ENCODE measurements around the gene TMEM272.
"Not testable (repeated sequence)": the region's sequence is repeated elsewhere in the genome, so short reads cannot be mapped to it uniquely, and the experiment has no call there.

Gene TMEM272

DNA sequence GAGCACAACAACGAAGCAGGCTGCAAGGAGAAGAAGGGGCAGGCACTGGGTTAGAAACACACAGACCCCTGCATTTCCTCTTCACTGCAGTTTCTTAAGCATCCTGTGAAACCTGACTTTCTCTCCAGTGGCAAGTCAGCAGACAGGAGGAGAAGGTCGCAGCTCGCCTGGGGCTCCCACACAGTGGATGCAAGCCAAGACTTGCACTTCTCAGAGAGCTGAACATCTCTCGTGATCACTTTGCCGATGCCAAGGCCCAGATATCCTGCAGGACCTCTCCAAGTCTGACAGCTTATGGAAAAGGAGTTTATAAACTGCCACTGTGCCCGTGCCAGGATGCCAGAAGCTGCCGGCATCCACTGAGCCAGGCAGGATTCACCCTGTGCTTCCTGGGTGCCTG is 18.4 kb downstream of the TMEM272 start:
- no peak for DNase-seq (ENCODE audit: extremely low read depth in 1 of 2, low read depth in 1 of 2)

DNA sequence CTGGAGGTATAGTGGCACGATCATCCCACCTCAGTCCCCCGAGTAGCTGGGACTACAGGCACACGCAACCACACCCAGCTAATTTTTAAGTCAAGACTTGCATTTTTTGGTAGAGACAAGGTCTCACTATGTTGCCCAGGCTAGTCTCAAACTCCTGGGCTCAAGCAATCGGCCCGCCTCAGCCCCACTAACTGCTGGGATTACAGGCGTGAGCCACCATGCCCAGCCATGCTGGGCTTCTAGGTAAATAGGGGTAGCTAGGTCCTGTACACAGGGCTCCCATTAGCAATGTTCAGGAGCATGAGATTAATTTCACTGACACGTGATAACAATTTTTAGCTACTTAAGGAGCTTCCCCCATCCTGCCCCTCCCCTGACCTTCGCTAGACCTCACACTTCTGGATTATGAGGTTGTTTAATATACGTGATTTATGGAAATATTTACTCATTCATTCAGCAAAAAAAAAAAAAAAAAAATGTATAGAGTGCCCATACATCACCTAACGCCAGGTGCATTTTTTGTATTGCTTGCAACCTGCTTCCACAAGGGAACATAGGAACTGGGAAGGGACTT is 19.2 kb downstream of the TMEM272 start:
- no peak for DNase-seq (ENCODE audit: extremely low read depth in 1 of 2, low read depth in 1 of 2)

DNA sequence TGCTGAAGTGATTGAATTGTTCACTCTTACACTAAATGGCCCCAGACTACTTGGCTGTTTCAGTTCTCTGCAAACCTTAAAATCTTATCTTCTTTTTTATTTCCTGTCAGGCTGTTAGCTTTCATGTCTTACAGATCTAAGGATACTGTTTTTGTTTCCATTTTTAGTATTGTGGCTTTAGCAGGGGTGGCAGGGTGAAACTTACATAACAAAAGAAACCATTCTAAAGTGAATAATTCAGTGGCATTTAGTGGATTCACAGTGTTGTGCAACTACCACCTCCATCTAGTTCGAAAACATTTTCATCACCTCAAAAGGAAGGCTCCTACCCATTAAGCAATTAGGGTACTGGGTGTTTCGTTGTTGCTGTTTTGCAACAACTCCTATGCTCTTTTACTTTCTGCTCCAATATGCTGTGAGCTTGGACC is 19.8 kb downstream of the TMEM272 start:
- DNase-seq (ENCODE audit: extremely low read depth in 1 of 2, low read depth in 1 of 2) = no peak

DNA sequence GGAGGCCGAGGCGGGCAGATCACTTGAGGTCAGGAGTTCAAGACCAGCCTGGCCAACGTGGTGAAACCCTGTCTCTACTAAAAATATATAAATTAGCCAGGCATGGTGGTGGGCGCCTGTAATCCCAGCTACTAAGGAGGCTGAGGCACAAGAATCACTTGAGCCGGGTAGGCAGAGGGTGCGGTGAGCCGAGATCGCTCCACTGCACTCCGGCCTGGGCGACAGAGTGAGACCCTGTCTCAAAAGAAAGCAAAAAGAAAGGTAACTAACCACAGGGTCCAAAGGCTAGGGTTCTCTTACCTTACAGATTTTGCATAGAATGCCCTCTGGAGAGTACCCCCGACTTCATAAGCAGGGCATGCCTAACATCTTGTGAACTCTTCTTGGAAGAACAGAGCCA is 20.3 kb downstream of the TMEM272 start:
- not testable (repeated sequence) for DNase-seq (ENCODE audit: extremely low read depth in 1 of 2, low read depth in 1 of 2)

DNA sequence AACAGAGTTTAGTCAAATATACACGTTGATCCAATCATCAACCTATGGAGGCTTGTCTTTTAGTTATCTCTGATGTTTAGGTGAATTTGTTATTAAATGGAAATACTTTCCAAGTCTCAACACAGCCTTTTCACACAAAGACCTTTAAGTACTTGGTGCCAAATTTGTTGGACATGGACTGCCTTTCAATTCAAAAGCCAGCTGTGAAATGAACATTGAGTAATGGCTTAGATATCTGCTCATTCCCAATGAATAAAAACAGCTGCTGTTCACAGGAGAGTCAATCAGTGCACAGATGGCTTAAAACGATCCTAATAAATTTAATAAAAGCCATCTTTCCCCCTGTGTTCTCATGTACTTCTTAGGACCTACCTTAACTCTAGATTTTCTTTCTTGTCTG is 21.1 kb downstream of the TMEM272 start:
- no peak for DNase-seq (ENCODE audit: extremely low read depth in 1 of 2, low read depth in 1 of 2)

DNA sequence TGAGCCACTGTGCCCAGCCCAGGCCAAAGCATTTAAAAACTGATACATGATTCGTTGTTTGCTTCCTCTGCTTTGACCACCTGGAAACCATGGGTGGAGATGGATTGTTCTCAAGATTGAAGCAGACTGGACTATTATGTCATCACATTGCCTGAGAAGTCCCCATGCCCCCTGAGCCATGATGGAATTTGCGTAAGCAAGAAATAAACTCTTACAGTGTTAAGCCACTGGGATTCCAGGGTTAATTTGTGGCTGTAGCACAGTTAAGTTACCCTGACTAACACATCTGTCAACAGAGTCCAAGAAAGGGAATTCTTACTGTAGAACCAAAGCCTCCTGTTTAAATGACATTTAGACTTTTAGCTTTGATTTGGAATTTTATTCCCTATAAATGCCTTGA is 21.6 kb downstream of the TMEM272 start:
- no peak for DNase-seq (ENCODE audit: extremely low read depth in 1 of 2, low read depth in 1 of 2)

DNA sequence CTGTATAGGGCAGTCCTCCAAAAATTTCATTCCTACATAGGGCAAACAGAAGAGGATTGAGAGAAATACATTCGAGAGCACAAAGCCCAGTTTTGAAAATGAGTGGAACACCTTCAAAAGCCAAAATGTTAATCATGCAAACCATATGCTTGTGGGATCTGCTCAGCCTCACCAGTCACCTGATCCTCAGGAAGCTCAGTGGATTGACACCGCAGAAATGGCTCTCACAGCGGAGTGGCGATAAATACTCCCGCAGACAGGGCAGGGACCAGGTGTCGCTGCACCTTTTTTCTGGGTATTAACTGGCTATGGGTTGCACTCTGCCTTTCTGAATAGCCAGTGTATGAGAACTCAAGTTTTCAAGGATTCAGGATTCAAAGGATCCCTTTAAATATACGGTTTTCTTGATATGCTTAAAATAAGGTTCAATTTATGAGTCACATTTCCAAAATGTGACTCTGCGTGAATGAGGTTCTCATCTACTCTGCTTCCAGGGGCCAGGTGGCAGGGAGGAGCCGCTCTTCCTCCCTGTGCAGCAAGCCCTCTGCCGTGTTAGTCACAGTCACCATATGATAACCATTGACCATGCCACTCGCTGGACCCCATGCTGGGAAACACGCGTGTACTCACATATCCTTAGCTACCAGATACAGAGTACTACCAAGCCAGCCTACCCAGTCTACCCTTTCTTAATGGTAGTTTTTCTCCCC is 22.7 kb downstream of the TMEM272 start:
- no peak for DNase-seq (ENCODE audit: extremely low read depth in 1 of 2, low read depth in 1 of 2)

DNA sequence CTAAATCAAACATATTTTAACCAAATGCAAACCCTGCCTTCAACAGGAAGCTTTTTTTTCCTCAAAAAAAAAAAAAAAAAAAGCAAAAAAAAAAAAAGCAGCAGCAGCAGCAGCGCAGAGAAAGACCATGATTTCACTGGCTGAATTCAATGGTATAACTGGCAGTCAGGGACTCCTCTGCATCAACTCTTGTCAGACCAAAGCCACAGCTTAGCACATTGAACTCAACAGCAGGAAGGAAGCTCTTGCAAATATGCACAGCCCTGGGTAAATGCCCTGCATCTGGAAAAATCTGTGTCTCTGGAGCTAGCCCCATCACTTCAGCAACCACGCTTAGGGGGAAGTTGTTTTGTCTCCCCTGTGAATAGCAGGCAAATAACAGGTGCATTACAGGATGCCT is 23.4 kb downstream of the TMEM272 start:
- DNase-seq (ENCODE audit: extremely low read depth in 1 of 2, low read depth in 1 of 2) = no peak

DNA sequence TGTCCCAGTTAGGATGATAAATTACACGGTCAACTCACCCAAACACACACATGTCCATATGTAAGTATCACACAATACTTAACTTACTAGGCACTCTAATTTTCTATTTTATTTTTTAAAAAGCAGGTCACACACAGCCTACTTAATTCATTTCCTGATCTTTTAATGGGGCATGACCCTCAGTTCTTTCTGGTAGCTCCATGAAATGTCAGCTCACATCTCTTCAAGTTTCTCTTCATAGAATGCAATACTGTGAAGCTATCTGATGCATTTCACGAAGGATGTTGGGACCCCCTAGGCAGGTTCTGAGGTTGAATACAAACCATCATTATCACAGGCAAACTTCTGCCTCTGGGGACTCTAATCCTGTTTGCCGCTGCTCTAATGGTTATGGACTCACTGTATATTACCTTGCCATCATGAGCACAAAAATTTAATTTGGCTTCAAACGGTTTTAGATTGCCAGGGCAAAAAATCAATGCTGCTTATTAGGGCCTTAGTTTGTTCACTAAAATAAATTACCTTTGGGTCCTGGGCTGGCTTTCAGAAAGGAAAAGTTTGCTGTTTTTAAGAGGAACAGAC is 24.9 kb downstream of the TMEM272 start:
- no peak for DNase-seq (ENCODE audit: extremely low read depth in 1 of 2, low read depth in 1 of 2)

DNA sequence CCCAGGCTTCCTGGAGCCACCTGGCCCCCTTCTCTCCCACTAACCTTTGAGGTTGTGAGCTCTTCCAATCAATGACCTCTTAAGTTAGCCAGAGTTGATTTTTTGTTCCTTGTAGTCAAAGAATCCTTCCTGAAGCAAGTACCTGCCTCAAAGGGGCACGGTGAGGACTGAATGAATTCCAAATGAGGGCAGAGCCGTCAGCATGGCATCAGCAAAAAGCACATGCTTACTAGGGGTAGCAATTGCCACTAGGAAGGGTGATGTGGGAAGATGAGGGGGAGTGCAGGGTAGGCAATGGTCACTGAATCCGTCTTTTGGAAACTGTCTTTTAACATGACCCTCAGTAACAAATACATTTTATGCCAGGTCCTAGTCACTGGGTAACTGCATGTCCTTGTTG is 25.4 kb downstream of the TMEM272 start:
- no peak for DNase-seq (ENCODE audit: extremely low read depth in 1 of 2, low read depth in 1 of 2)

DNA sequence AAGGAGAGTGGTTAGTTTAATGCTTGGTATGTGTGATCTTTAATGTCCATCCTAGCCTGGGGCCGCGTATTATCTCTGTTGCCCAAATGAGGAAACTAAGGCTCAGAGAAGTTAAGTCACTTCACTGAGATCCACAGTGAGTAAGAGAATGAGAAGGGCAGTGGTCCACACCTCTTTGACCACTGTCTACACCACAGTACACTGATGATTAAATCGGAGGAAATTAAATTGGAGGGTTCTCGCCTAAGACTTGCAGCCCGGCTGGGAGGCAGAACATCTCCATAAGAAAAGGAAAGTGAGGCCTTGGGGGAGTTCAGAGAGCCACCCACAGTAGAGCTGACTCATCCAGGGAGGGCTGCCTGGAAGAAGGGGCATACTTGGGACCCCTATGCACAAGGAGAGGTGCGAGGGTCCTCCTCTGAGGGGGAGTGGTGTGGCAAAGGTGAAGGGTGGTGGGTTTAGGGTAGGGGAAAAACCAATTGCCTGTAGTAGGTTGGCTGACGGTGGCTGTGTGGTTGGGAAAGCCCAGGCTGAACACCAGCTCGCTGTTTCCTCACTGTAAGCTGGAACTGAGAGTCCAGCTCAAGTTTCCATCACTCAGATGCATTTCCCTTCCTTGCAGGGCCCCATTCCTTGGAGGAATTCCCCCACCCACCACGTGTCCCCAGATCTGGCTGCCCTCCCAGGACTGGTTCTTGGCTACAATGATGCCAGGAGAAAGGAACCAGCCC is 26.0 kb downstream of the TMEM272 start:
- no peak for DNase-seq (ENCODE audit: extremely low read depth in 1 of 2, low read depth in 1 of 2)

DNA sequence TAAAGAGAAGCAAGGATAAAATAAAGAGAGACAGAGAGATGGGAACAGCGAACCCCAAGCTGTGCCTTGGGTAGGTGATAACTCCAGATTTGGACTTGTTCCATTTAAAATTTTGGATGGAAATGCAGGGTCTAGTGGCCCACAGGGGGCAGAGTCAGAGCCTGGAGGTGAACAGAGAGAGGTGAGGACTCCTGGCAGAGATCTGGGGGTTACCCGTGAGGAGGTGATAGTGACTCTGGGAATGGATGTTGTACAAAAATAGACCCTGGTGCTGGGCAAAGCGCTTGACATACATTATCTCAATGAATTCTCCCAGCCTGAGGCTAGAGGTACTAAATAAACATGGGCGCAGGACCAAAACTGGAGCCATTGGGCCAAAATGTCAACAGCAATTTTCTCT is 26.7 kb downstream of the TMEM272 start:
- no peak for DNase-seq (ENCODE audit: extremely low read depth in 1 of 2, low read depth in 1 of 2)

DNA sequence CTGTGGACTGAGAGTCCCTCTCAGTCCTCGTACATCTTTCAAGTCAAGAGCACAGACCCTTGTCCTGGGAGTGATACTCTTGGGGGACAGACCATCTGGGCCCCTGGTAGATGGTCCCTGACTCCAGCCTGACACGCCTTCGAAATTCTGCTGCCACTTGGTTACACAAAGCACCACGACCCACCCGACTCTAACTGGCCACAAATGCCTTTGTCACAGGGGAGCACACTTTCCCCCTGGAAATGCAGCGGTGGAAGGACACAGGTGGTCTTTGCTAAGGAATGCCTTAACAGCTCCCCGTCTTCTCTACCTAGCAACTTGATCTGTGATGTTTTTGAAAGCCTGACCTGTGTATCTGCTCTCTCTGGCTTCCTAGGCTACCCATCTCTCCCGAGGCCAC is 27.3 kb downstream of the TMEM272 start:
- DNase-seq (ENCODE audit: extremely low read depth in 1 of 2, low read depth in 1 of 2) = no peak

DNA sequence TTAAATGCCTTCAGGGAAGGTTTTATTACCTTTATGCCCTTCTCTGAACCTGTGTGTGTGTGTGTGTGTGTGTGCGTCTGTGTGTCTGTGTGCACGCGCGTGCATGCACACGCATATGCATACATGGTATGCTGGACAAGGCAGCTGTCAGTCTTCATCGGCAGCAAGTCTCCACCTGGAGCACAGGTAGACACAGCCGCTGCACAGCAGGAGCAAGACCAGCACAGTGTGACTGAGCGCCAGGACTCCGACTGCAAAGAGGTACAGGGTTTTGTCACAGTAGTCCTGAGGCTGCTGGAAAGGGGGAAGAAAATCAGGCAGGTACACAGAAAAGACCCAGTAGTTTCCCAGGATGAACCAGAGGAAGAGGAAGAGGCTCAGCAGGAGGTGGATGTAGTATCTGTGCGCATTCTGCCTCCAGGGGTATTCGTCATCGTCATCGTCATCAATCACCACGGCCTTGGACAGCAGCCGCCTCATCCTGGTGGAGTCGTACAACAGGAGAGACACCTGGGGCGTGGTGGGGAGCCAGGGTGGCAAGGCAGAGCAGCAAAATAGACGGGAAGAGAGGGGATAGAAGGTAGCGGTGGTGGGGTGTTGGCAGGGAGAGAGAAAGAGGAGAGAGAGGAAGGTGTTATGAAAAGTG is 28.2 kb downstream of the TMEM272 start:
- DNase-seq (ENCODE audit: extremely low read depth in 1 of 2, low read depth in 1 of 2) = no peak

DNA sequence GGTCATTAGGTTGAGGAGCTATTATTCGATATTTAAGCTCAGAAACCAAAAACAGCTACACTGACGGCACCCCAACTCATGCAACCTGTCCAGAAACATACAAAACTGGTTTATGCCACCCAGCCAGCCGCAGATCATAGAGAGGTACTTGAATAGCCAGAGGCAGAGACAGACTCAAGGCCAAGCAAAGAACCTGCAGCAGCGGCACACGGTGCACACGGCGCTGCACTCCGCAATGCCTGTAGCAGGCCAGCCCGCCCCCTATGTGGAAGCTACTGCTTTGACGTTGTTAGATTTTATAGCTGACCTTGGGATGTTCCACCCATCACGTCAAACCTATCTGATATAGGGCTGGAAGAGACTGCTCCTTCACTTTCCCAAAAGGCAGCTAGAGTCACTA is 29.1 kb downstream of the TMEM272 start:
- no peak for DNase-seq (ENCODE audit: extremely low read depth in 1 of 2, low read depth in 1 of 2)

DNA sequence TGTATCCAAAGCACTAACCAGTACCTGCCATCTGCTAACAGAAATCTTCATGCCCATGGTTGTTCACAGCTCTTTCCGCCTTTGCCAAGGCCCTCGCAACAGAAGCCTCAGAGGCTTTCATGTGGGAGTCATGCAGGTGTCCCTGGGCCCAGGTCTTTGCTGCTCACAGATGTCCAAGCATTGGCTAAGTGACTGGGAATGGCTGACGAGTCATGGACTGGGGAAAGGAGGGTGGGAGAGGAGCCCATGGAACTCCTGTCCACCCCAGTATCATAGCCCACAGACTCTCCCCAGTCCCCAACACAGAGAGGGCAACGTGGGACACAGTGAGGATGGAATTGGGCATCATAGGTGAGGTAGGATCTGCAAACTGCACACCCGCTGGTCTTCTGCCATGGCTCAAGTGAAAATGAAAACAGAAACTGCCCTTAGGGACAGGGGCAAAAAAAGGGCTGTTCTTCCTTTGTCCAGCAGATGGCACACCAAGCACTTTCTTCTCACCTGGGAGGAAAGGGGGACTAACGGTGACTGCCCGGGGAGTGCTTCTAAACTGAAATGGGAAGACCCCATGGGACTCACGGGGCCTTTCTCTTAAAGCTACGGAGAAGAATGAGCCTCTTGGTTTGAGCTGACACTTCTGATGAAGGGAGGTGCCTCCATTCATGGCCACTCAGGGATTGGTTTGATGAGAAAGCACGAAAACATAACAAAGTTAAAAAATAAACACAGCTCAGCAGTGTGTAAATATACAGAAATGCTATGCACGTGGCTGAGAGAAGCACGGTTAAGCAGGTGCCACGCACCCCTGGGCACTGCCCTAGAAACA is 29.9 kb downstream of the TMEM272 start:
- DNase-seq (ENCODE audit: extremely low read depth in 1 of 2, low read depth in 1 of 2) = peak in 1 of 2 donors; percentile 55

DNA sequence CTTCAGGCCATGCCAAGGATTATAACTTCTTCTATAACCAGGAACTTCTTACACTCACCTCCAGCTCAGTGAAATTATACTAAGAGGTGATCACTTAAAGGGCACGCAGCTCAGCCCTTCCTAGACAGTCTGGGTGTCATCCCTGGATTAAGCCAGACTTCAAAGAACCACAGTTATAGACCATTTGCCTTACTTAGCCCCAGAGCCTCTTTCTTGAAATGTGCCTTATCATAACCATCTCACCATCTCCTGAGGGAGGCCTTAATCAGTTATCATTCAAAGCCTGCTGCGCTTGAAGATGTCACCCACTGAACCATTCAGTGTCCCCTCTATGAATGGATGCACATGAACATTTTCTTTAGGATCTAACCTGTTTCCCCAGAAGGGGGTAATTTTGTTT is 30.9 kb downstream of the TMEM272 start:
- no peak for DNase-seq (ENCODE audit: extremely low read depth in 1 of 2, low read depth in 1 of 2)

DNA sequence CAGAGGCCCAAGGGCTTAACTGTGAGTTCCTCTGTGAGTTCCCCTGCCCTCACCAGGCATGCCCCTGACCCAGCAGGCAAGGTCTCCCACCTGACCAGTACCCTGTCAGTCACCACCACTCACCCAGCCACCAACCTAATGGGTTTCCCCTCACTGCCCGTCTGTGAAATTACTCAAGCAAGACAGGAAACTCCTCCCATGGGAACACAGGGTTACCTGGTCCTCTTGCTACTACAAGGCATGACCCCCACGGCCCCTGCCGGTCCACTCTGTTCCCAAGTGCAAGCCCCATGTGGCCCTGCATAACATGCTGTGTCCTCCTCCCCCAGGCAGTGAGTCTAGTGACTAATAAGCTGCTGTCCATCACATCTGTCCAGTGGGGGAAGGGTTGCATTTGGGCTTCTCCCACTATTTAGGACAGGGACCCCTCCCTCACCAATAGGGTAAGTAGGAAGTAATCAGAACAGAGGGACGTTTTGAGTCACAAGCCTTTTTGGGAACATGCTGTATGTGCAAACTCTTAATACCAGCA is 33.0 kb downstream of the TMEM272 start:
- DNase-seq (ENCODE audit: extremely low read depth in 1 of 2, low read depth in 1 of 2) = no peak

DNA sequence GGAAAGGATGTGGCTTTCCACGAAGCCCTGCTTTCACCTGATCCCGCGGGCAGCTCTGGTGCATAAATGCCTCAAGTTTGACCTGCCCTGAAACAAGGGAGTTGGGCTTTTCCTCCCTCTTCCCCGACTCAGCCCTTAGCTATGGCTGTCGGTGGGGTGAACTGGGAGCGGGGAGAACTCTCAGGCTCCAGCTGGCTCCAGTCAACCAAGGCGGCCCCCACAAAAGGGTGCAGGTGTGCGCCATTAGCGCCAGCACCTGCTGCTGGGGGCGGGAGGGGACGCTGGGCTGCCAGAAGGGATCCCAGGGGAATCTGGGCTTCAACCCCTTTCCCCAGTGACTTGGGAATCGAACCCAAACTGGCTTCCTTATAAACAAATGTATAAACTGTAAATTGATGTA is 33.9 kb downstream of the TMEM272 start:
- no peak for DNase-seq (ENCODE audit: extremely low read depth in 1 of 2, low read depth in 1 of 2)

DNA sequence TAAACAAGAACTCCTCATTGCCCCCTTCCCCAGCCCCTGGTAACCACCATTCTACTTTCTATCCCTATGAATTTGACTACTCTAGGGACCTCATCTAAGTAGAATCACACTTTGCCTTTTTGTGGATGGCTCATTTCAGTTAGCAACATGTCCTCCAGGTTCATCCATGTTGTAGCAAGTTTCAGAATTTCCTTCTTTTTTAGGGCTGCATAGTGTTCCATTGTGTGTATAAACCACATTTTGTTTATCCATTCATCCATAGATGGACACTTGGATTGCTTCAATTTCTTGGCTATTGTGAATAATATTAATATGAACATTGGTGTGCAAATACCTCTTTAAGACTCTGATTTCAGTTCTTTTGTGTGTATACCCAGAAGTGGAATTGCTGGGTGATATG is 36.2 kb downstream of the TMEM272 start:
- no peak for DNase-seq (ENCODE audit: extremely low read depth in 1 of 2, low read depth in 1 of 2)
